DND-41 (cell line): ENCODE data around the gene GRIA4.

Source experiments
- ATAC-seq: fragments of 200-7000 bp; cut with Tn5 transposase; 3 replicates; pipeline ENCODE4 v1.9.1; 2021; ENCODE audit warnings: low read depth; ENCODE audit not compliant: insufficient read depth
- DNase-seq: peaks from one replicate; pipeline ENCODE4 v3.0.0-alpha.2; 2020
- H2AFZ ChIP-seq: 2 replicates; pipeline ENCODE4 v1.6.0; 2012; ENCODE audit warnings: low read depth, low read length
- H3K27ac ChIP-seq: 2 replicates; pipeline ENCODE4 v1.5.1; 2012; ENCODE audit warnings: low read length, inconsistent platforms
- H3K27me3 ChIP-seq: fragments of 200-600 bp; sonication (generic); 2 replicates; pipeline ENCODE4 v1.6.0; 2012; ENCODE audit warnings: low read length, mild to moderate bottlenecking, inconsistent platforms; ENCODE audit not compliant: insufficient read depth, poor library complexity
- H3K36me3 ChIP-seq: 2 replicates; pipeline ENCODE4 v1.5.1; 2012; ENCODE audit warnings: low read length, inconsistent platforms; ENCODE audit not compliant: insufficient read depth
- H3K4me1 ChIP-seq: 2 replicates; pipeline ENCODE4 v1.5.1; 2012; ENCODE audit warnings: mild to moderate bottlenecking, low read length; ENCODE audit not compliant: insufficient read depth
- H3K4me2 ChIP-seq: 2 replicates; pipeline ENCODE4 v1.6.0; 2012; ENCODE audit warnings: mild to moderate bottlenecking, moderate library complexity, low read length, inconsistent platforms; ENCODE audit not compliant: insufficient read depth
- H3K4me3 ChIP-seq, 2 experiments: fragments of 200-600 bp in 1 of 2; shearing (Covaris generic) in 1 of 2; 2 replicates each; pipeline ENCODE4 v1.5.1; 2012 to 2016; ENCODE audit warnings: inconsistent platforms in 2 of 2, low read length in 2 of 2, mild to moderate bottlenecking in 2 of 2, low read depth in 1 of 2, moderate library complexity in 1 of 2
- H3K79me2 ChIP-seq: 2 replicates; pipeline ENCODE4 v1.6.0; 2012; ENCODE audit warnings: low read length, inconsistent platforms; ENCODE audit not compliant: insufficient read depth
- H3K9ac ChIP-seq: 2 replicates; pipeline ENCODE4 v1.6.0; 2012; ENCODE audit warnings: low read depth, mild to moderate bottlenecking, inconsistent platforms, low read length, moderate library complexity
- H3K9me3 ChIP-seq: 2 replicates; pipeline ENCODE4 v1.5.1; 2012; ENCODE audit warnings: low read length, moderate library complexity, mild to moderate bottlenecking, inconsistent platforms; ENCODE audit not compliant: insufficient read depth, severe bottlenecking
- H4K20me1 ChIP-seq: 2 replicates; pipeline ENCODE4 v1.6.0; 2012; ENCODE audit warnings: low read length; ENCODE audit not compliant: insufficient read depth
- EZH2 ChIP-seq: IDR thresholded peaks from 3 replicates; pipeline ENCODE4 v1.6.1; 2012; ENCODE audit warnings: borderline replicate concordance, low read depth, mild to moderate bottlenecking, moderate library complexity, low read length, inconsistent platforms; ENCODE audit not compliant: severe bottlenecking
- TF ChIP-seq, protein P1 (sequence below): IDR thresholded peaks from 2 replicates; pipeline ENCODE4 v1.5.1; 2012; ENCODE audit warnings: borderline replicate concordance, low read length, moderate library complexity, mild to moderate bottlenecking; ENCODE audit not compliant: poor library complexity, severe bottlenecking; ENCODE audit errors: extremely low read depth

Gene GRIA4

GRCh38 chr11:105718641-105719040 lies 108.8 kb downstream of the GRIA4 start:
- Histone ChIP-seq H3K4me2 (no peak overlapping the region), H3K4me3 (no peak overlapping the region), H4K20me1 (no peaks in the 10 kb centered on the region), H3K9me3 (no peaks in the 10 kb centered on the region), H3K4me1 (no peaks in the 10 kb centered on the region), H3K79me2 (no peaks in the 10 kb centered on the region), H3K27ac (no peak overlapping the region), H3K9ac (no peak overlapping the region), H2AFZ (no peak overlapping the region), H3K36me3 (no peaks in the 10 kb centered on the region), H3K27me3 (no peaks in the 10 kb centered on the region)
- TF ChIP-seq, protein P1, sequence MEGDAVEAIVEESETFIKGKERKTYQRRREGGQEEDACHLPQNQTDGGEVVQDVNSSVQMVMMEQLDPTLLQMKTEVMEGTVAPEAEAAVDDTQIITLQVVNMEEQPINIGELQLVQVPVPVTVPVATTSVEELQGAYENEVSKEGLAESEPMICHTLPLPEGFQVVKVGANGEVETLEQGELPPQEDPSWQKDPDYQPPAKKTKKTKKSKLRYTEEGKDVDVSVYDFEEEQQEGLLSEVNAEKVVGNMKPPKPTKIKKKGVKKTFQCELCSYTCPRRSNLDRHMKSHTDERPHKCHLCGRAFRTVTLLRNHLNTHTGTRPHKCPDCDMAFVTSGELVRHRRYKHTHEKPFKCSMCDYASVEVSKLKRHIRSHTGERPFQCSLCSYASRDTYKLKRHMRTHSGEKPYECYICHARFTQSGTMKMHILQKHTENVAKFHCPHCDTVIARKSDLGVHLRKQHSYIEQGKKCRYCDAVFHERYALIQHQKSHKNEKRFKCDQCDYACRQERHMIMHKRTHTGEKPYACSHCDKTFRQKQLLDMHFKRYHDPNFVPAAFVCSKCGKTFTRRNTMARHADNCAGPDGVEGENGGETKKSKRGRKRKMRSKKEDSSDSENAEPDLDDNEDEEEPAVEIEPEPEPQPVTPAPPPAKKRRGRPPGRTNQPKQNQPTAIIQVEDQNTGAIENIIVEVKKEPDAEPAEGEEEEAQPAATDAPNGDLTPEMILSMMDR = no peak
- no peak for TF ChIP-seq EZH2
- ATAC-seq (no peak), DNase-seq (no peak)

GRCh38 chr11:105719073-105719822 lies 109.4 kb downstream of the GRIA4 start:
- Histone ChIP-seq H3K9me3 (no peaks in the 10 kb centered on the region), H3K27me3 (no peaks in the 10 kb centered on the region), H3K4me1 (no peaks in the 10 kb centered on the region), H2AFZ (no peak overlapping the region), H3K27ac (no peak overlapping the region), H4K20me1 (no peaks in the 10 kb centered on the region), H3K36me3 (no peaks in the 10 kb centered on the region), H3K4me2 (no peak overlapping the region), H3K4me3 (no peak overlapping the region), H3K79me2 (no peaks in the 10 kb centered on the region), H3K9ac (no peak overlapping the region)
- TF ChIP-seq, protein P1 = no peak
- TF ChIP-seq EZH2 = no peak
- DNase-seq = no peak
- ATAC-seq = no peak

DNA sequence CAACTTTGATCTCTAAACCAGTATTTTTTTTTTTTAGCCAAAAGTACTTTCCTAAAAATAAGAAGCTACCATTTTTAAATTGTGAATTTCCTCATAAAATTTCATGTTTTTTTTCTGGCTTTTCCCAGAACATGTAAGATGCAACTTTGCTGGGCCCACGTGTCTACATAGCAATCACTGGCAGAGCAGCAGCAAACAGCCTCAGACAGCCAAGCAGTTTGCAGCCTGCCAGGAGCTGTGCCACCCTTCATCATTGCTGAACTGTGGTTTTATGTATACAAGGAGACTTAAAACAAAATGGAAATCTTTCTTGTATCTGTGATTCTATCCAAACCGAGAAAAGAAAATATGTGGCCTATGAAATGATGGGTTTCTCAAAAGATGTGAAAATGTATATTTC lies 110.2 kb downstream of the GRIA4 start:
- Histone ChIP-seq H3K79me2 (no peaks in the 10 kb centered on the region), H3K4me1 (no peaks in the 10 kb centered on the region), H3K4me2 (no peak overlapping the region), H3K9ac (no peak overlapping the region), H3K27ac (no peak overlapping the region), H2AFZ (no peak overlapping the region), H3K9me3 (no peaks in the 10 kb centered on the region), H3K27me3 (no peaks in the 10 kb centered on the region), H3K4me3 (no peak overlapping the region), H4K20me1 (no peaks in the 10 kb centered on the region), H3K36me3 (no peaks in the 10 kb centered on the region)
- DNase-seq (no peak), ATAC-seq (no peak)
- no peak for TF ChIP-seq EZH2
- TF ChIP-seq, protein P1 = no peak

DNA sequence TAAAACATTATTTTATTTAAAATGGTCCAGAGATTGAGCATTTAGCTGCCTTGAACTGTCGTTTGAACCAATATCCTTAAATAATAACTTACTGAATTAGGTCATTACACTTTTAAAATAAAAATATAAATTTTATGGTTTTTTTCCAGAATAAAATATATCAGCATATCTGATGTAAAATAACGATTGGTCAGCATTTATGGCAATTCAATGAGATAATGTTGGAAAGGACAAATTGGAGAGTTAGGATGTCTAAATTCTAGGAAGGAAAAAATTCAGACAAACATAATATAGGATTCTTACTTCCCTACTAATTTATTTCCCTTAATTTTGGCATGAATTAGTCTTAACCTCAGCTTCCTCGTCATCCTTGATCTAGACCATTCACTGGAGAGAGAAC lies 113.4 kb downstream of the GRIA4 start:
- Histone ChIP-seq H3K9ac (no peak overlapping the region), H3K27ac (no peak overlapping the region), H3K9me3 (no peaks in the 10 kb centered on the region), H3K4me2 (no peak overlapping the region), H2AFZ (no peak overlapping the region), H3K36me3 (no peaks in the 10 kb centered on the region), H3K27me3 (no peaks in the 10 kb centered on the region), H3K79me2 (no peaks in the 10 kb centered on the region), H3K4me1 (no peaks in the 10 kb centered on the region), H4K20me1 (no peaks in the 10 kb centered on the region), H3K4me3 (no peak overlapping the region)
- TF ChIP-seq, protein P1 = no peak
- TF ChIP-seq EZH2 = no peak
- ATAC-seq = no peak
- DNase-seq = no peak
